ENCODE results near the gene KRT83.
"Not testable (repeated sequence)": the region's sequence is repeated elsewhere in the genome, so short reads cannot be mapped to it uniquely, and the experiment has no call there.

KRT83 gene

DNA sequence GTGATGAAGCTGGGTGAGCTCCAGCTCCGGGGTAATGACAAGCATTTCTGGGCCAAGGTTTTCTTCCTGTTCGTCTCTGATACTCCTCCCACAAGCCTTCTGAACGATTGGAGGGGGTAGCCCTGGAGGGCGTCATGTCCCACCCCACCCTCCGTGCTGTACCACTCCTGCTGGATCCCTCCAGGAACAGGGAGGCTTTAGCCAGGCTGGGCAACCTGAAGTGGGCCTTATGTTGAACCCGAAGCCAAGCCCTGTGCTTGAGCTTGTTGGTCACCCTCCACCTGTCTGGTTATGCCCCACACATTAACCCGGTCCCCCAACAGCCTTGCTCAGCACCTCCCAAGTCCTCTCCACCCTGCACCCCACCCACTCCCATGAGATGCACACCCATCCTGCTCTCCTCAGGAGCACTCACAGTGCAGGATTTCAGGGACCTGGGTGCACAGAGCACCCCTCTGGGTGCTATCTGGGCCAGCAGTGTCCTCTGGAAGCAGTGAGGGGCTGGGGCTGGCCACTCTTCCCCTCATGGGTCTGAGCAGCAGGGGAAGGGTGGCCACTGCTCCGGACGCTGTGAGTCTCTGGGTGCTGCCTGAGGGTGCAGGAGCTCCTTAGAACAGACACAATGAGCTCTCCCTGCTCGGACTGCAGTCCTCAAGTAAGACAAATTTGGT, 6.8 kb upstream of the KRT83 start:
- DNase-seq: no peak

DNA sequence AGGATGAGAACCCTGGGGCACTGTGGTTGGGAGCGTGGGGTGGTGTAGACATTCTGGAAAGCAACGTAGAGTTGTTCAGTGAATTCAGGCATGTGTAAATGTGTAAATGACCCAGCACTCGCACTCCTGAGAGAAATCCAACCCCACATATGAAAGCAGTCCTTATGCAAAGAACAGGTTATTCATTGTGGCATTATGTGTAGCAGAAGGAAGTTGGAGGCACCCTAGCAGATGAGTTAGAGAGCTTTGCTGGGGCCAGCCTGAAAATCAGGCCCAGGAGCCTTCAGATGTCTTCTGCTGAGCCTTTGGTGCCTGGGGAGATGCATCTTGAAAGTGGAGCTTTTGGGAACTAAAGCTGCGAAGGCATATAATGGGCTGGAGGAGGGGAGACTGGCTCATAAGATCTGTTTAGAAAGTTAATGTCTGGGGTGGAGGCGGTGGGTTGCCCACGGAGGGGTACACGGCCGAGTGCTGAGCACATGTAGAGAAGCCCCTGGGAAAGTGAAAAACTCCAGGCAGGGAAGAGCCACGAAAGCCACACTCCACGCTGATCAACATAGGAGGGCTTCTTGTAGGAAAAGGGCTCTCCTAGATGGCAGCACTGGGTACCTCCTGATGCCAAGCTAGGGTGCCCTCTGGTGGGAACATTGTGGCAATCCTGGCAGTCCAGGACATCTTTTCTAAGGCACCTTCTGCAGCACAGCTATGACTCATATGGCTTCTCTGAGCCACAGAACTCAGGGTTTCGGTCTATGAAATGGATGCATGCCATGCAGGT, 6.0 kb upstream of the KRT83 start:
- peak; percentile 28 to 57 for DNase-seq

GRCh38 chr12:52324153-52324444, 2.9 kb upstream of the KRT83 start:
- DNase-seq: no peak

DNA sequence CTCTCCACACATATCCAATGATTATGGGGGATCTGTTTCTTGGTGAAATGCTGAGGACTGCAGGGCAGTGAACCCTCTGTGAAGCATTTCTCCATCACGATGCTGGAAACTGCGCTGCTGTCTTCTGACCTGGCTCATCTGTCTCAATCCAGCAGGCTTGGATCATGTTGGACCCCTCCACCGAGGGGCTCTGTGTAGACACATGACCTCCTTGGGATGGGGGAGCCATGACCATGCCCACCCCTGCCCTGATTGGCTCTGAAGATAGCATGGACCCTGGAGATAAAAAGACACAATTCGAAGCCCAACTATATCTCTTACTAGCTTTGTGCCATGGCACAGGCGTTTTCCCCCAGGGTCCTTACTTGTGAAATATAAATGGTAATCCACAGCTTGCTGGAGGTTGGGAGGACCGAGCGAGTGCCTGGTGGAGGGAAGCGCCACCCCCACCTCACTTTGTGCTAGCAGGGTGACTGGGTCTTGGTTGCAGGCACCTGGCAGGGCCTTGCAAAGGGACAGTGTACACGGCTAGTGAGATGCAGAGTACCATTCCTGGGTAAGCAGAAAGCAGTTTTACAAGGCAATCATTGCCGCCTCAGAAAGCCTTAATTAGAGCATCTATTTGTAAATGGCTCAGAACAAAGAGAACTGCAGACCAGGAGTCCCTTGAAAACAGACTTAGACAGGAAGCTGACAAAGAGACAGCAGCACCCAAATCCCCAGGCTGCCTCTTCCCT, 2.4 kb upstream of the KRT83 start:
- DNase-seq: no peak

DNA sequence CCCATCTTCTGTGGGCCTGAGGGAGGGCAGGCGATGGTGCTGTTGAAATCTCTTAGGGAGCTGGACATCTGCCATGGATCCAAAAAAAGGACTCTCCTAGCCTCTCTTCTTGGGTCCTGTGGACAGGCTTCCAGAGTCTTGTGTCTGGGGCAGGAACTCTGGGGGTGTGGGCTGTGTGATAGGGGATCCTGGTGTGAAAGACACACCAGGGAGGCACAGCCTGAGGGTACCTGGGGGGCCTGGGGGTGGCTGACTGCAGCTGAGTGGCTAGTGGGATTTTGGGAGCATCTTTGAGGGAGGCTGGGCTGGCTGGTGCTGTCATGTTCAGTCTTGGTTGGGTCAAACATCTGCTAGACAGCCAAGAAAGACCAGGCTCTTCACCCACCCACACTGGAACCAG, 1.8 kb upstream of the KRT83 start:
- DNase-seq: no peak

DNA sequence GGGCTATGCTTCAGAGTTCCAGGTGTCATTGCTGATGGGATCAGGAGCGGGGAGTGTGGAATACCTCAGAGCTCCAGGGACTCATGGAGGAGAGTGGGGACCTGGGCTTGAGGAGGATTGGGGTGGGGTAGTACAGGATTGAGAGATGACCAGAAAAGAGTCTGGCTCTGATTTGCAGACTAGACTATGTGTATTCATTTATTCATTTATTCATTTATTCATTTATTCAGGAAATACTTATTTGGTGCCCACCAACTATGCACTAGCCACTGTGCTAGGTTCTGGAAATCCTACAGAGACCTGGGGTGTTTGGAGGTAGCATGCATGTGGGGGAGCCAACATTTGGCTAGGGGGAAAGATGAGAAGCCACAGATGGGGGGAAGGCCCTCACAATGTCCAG, 871 bp upstream of the KRT83 start:
- no peak for DNase-seq

GRCh38 chr12:52321418-52321817, 220 bp upstream of the KRT83 start:
- no peak for DNase-seq

- no peak for DNase-seq
These were observed 2.1 kb downstream of the KRT83 start for GRCh38 chr12:52319097-52319496.

DNA sequence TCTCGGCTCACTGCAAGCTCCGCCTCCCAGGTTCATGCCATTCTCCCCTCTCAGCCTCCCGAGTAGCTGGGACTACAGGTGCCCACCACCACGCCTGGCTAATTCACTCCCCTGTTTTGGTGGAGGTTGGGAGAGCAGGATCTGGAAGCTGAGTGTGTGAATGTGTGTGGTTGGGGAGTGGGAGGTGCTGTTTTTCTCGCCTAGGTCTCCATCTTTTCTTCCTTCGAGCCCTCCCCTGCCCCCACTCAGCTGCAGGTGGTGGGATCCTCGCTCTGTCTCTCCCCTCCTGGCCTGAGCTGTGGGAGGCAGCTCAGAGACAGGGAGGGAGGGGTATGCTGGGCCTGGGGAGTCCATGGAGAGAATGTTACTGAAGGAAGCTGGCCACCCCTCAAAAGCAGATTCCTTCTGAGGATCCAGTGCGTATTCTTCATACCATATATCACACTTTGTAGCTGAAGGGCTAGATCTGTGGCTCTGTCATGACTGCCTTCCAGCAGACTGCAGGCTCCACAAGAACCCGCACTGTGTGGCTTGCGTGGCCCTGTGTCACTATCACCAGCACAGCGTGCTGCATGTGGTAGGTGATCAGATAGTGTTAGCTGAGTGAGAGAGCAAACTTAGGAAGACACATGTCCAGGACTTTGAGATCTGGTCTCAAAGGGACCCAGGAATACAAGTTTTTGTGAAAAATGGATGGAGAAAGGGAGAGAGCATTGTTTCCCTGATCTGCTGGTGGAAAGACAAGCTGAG, 2.8 kb downstream of the KRT83 start:
- no peak for DNase-seq

- no peak for DNase-seq
These were observed 3.6 kb downstream of the KRT83 start for GRCh38 chr12:52317468-52318052.

- no peak for DNase-seq
These were observed 4.5 kb downstream of the KRT83 start for GRCh38 chr12:52316701-52317100.

- DNase-seq: no peak
These were observed 4.9 kb downstream of the KRT83 start for GRCh38 chr12:52316290-52316689.

GRCh38 chr12:52315721-52316120, 5.5 kb downstream of the KRT83 start:
- not testable (repeated sequence) for DNase-seq

GRCh38 chr12:52314511-52314910, 6.7 kb downstream of the KRT83 start:
- DNase-seq: no peak

DNA sequence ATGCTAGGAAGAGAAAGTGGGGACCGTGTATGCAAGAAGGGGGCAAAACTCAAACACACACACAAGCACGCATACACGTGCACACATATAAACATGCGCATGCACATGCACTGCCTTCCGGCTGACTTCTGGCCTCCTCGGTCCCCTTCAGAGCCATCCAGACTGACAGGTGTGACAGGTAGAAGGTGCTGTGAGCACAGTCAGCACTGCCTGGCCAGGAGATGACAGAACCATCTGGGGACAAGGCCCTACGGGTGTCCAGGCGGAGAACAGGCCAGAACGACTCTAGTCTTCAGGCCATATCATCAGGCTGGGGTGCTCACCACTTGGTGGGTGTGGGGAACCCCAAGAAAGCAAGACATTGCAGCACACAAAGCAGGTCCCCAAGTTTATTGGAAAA, 7.3 kb downstream of the KRT83 start:
- DNase-seq: no peak

GRCh38 chr12:52313461-52313860, 7.7 kb downstream of the KRT83 start:
- DNase-seq: no peak

DNA sequence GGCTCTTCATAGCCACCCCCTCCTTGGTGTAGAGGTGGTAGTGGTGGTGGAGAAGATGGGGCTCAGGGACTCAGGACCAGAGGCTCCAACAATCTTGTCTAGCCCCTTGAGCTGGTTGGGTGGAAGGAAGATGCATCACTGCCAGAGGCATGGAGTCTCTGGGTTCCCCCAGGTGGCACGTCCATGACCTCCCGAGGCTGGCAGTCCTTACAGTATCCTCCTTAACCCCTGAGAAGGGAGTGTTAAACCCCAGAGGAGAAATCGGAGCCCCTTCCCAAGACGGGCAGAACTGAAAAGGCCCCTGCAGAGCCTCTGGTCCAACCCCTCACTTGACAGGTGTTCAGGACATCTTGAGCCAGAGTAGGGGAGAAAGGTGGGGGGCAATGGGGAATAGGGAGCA, 9.1 kb downstream of the KRT83 start:
- DNase-seq: no peak

GRCh38 chr12:52311285-52311648, 9.9 kb downstream of the KRT83 start:
- DNase-seq: no peak

- no peak for DNase-seq
These were observed 10.4 kb downstream of the KRT83 start for GRCh38 chr12:52310622-52311284.

- DNase-seq: no peak
These were observed 12.3 kb downstream of the KRT83 start for GRCh38 chr12:52308806-52309425.

DNA sequence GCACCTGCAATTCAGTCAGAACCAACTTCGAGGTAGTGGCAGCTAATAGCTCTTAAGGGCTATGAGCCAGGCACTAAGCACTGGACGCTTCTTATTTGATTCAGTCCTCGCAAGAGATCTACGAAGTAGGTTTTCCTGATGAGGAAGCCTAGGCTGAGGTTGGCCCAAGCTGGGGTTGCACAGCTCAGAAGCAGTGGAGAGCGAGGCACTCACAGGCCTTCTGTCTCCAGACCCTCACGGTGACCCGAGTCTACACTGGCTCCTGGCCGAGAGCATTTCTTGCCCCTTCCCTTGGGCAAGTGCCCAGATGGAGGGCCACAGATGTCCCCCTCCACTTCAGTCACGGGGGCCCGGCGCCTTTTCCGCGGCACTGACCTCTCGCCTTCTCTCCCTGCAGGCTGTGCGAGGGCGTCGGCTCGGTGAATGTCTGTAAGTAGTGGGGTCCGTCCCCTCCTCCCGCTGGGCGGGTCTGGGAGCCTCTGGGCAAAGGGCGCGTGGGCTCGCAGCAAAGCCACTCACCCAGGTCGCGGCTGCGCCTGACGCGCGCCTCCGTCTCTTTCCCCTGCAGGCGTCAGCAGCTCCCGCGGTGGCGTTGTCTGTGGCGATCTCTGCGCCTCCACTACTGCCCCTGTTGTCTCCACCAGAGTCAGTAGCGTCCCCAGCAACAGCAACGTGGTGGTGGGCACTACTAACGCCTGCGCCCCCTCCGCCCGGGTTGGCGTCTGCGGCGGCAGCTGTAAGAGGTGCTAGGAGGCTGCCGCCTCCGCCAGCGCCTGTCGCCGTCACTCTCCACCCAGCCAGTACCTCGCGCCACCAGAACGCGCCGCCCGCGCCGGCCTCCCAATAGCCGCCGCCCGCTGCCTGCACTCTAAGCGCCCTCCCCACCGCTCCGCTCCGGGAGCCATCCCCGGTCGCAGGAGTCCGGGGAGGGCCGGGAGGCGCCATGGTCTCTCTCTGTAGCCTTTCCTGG, 13.1 kb downstream of the KRT83 start:
- DNase-seq: peak; percentile 14 to 57

All from NCI-H1930 (cell line).